Endometrium (tissue), 2 donors: ENCODE data around the gene CIT.
"Not testable (repeated sequence)": the region's sequence is repeated elsewhere in the genome, so short reads cannot be mapped to it uniquely, and the experiment has no call there.

Source experiments
- FAIRE-seq: peaks from 2 replicates; lab custom pipeline; 2012; peaks lifted over from hg19 to GRCh38; lab: Jason Lieb, UNC
- donor health status: control.
- donor health status: control.

The CIT gene

DNA sequence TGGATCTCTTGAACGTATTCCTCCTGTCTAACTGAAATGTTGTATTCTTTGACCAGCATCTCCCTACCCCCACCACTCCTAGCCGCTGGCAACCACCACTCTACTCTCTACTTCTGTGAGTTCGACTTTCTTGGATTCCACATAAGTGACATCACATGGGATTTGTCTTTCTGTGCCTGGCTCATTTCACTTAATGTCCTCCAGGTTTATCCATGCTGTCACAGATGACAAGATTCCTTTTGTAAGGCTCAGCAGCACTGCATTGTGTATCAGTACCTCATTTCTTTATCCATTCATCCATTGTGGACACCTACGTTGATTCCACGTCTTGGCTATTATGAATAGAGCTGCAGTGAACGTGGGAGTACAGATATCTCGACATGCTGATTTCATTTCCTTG, 198.7 kb downstream of the CIT start:
- no peak for FAIRE-seq

DNA sequence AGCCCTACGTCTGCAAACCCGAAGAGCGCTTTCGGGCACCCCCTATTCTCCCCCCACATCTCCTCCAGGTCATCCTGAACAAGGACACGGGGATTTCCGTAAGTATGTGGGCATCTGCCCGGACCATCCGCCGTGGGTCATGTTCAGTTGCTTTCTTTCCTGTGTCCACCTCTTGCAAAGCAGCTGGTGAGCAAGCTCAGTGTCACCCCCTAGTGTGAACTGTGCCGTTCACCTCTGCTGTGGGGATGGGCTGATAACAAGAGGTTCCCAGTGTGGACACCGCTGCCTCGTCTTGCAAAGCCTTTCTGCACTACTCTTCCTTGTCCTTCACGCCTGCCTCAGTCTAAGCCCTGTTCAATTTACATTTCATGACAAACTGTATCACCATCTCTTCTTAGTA, 200.5 kb downstream of the CIT start:
- FAIRE-seq = no peak

DNA sequence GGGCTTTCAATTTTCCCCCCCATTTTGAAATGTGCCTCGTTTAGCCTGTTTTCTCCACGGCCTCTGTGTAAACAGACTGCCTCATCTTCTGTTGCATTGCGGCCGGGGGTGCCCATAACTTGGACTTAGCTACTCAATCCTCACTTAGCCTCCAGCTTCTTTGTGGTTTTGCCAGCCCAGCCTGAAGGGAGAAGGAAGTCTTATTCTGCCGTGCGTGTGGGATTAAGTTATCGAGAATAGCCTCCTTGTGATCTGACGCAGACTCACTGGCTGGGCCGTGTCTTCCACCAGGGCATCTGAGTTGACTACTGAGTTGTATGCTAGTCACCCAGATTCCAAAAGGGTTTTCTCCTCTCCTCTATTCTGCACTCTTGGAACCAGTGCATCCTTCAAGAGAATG, 201.1 kb downstream of the CIT start:
- FAIRE-seq = no peak

DNA sequence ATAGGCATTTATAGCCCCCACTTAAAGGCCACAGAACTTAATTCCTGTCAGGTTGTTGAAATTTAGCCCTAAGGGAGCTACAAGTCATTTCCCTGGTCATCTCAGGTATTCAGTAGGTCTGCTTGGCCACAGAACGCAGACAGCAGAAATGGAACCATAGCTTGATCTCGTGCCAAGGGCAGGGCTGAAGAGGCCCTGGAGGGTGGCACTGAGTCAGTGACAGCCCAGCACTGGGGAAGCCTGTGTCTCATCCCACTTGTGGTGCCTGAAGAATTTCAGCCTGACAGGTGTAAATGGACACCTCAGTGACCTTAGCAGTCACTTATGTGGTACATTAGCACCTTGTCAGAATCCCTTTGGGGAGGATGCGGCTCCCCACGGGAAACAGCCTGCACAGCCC, 202.6 kb downstream of the CIT start:
- FAIRE-seq = no peak

DNA sequence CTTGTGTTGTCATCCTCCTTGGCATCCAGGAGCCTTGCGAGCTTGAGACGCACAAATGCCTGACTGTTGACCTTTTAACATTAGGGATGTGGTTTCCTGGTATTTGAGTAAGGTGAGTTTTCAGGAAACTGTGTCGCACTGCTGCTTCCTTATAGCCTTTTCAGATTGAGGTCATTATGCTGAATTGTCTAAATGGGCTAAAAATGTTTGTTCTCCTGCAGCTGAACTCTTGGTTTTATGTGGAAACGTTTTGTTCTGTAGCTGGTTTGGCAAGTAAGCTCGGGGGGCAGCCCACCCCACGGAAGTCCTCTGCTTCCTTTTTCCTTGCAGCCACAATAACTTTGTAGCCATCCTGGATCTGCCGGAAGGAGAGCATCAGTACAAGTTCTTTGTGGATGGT, 203.5 kb downstream of the CIT start:
- no peak for FAIRE-seq

DNA sequence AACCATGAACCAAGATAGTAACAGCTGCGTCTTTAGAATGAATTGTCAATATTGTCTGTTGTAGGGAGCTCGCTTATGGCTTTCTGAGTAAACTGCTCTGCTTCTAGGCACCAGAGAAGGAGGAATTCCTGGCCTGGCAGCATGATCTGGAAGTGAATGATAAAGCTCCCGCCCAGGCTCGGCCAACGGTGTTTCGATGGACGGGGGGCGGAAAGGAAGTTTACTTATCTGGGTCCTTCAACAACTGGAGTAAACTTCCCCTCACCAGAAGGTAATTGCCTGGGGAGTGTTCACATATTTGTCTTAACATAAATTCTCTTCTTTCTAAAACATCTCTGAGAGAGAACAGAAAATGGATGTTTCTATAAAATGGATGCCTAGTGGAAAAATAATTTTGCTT, 204.9 kb downstream of the CIT start:
- no peak for FAIRE-seq

DNA sequence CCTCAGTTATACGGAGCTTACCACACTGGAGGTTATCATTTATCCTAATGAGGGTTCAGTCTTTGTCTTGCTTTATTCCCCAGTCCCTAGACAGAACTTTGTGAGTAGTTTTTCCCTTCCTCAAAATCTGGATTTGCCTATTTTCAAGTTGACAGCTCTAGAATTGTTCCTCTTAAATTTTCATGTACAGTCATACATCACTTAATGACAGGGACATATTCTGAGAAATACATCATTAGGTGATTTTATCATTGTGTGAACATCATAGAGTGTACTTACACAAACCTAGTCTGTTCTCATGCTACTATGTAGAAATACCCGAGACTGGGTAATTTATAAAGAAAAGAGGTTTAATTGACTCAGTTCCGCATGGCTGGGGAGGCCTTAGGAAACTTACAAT, 206.1 kb downstream of the CIT start:
- FAIRE-seq = no peak

DNA sequence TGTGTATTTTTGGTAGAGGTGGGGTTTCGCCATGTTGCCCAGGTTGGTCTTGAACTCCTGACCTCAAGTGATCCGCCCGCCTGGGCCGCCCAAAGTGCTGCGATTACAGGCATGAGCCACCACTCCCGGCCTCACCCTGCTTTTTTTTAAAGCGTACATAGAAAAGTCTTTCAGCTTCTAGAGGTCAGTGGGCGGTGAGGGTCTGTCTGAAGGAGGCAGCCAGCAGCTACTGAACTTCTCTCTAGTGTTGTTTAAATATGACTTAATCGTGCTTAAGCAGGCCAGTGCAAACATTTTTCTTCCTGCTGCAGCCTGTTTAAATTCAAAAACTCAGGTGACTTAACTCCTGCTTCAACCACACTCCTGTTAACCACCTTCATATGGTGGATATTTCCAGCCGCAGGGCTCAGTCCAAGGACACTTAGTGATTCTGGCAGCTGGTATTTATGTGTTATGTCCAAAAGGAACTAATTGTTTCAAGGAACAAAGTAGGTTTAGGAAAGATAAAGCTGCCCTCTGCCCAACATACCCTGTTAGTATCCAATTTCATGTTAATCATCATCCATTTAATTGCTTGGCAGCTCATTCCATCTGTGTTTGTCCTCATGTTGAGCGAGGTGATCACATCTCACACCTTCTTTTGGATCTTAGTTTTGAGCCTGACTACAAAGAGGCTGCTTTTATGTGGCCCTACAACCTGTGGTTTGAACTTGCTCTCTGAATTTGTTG, 207.2 kb downstream of the CIT start:
- no peak for FAIRE-seq

DNA sequence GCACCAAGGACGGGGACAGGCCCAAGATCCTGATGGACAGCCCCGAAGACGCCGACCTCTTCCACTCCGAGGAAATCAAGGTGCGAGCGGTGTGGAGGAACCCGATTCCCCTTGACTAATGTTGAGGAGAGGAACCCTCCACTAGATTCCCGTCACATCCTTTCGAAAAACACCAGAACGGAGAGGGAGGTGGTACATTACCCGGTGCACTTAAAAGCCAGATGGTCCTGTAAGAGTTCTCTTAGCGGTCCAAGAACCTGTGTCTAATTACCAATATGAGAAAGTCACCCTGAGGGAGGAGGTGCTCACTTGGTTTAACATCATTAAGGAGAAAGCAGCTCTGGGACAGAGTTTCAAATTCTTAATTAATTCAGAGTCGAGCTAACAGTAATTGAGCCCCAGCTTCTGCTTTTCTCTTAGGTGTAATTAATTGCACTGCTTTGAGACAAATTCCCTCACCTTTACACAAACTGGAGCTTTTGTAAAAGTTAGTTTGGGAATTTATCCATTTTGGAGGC, 208.7 kb downstream of the CIT start:
- FAIRE-seq = no peak

DNA sequence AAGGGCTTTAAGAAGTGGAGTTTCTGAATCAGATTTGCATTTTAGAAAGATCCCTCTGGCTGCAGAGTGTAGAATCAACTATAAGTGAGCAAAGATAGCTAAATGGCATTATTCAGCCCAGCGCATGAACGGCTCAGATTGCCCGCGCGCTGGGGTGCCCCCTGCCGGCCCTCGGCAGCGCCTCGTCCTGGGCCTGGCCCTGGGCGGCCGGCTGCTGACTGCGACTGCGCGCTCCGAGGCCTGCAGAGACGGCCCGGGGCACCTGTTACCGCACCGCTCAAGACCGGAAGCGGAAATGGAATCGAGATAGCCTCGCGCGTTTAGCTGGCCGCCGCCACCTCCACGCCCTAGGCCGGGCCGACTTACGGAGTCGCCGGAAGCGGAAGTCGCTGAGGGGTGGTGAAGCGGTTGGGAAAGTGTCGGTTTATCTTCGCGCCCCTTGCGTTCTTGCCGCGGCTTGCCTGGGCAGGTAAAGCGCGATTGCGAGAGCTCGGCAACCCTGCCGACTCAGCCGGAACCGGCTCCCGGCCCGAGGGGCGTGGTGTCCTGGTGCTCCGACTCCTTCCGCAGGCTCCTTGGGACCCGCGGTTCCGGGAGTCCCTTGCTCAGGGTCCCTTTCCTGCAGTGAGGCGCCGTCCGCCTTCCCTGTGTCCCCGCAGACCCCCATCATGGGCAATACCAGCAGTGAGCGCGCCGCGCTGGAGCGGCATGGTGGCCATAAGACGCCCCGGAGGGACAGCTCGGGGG, 209.4 kb downstream of the CIT start, which contains the start of gene PRKAB1:
Gene PRKAB1 (plus strand): TSS at position 557 of the 747 bp plus-strand sequence. CDS start 112 bp downstream, at position 669.
- no peak for FAIRE-seq

DNA sequence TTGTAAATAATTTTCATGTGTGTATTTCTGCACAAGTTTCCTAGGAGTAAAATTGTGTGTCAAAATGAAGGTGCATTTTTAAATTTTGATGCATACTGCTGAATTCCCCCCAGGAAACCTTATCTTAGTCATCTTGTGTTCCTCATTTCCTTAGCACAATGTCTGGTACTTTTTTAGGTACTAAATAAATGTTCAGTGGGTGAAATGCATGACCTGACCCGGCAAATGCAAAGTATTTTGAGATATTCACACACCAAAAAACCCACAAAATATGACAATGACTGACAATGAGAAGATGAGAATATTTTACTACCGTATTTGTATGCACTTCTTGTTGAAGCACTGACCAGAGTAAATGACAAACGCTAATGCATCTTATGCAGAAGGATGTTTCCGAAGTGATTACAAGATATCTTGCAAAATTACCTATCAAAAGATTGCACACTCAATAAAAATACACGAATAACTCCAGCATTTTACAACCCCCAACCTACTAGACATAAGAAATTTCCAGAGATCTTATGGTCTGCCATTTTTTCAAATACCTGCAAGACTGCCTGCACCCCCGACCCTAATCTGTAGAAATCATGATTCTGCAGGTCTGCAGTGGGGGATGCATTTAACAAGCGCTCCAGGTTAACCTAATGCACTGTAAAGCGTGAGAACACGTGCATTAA, 210.1 kb downstream of the CIT start:
- FAIRE-seq = no peak

DNA sequence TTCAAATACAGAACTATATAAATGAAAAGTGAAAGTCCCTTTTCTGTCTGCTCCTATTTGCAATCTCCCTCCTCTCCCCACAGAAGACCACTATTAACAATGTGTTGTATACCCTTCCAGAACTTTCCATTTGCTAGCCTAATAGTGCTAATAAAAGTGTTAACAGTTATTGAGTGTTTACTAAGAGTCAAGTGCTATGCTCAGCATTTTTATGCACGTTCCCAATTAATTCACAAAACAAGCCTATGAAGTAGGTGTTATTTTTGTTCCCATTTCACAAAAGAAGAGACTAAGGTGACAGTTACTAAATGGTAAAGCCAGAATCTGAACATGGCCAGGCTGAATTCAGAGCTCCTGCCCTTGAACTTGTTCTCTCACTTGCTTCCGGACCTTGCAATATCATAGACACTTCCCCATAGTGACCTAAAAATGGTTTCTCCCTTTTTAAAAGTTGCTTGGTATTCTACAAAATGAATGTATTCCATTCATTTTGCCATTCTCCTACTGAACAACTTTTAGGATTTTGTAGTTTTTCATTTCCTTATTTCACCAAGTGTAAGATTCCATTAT, 210.8 kb downstream of the CIT start:
- no peak for FAIRE-seq

DNA sequence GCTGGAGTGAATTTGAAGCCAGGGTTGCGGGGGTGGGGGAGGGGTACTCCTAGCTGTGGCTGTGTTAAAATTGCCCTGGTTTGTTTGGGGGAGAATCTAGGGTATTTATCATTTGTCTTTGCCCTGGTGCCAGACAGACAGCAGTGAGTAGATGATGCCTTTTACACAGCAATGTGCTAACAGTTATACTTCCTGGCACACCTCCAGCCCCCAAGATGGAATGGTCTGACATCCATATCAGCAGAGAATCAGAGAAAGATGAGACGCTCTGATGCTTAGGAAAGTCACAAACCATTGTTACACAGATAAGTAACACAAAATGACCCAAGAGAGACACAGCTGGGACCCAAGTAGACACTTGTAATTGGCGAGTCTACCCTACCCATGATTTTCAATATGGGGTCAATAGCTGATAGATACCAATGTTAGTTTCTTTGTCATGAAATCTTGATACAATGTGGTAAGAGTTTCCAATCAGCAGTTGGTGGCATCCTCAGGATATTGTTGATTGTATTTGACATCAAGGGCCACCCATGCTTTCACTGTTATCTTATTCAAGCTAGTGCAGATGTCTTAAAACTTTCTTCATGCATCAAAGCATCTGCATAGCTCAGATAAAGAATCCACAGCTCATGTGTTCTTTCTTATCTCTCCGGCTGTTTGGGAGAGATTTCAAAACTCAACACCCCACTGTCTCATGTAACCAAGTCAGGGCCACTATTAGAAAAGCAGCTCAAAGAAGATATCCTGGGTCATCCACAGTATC, 211.8 kb downstream of the CIT start:
- no peak for FAIRE-seq

DNA sequence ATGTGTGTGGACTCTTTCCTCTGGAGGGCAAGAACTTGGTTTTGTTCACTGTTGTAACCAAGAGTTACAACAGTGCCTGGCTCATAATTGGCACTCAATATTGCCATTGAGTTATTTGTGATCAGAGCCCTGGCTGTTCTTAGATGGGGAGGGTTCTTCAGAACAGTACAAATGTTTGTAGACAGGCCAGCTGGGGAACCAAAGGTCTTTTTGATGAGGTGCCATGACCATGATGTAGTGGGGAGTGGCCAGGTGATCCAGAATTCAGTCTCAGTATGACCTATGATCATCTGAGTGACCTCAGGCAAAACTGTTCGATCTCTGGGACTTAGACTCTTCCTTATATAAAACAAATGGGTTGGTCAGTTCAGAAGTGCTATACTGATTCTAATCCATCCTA, 212.5 kb downstream of the CIT start:
- no peak for FAIRE-seq

DNA sequence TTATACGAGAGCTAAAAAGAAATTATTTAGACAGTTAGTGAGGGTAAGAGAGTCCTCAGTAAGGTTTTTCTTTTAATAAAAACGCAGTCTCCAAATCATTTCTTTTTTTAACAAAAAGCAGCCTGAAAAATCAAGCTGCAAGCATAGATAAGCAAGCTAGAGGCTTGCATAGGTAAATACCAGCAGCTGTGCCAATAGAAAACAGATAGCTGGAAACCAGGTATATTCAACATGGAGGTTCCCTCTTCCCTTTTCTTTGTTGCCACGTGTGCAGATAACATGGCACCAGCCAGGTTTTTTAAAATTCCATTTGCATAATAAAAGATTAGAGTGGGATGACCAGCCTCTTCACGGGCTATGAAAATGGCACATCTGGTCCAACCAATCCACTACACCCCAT, 215.2 kb downstream of the CIT start:
- no peak for FAIRE-seq

DNA sequence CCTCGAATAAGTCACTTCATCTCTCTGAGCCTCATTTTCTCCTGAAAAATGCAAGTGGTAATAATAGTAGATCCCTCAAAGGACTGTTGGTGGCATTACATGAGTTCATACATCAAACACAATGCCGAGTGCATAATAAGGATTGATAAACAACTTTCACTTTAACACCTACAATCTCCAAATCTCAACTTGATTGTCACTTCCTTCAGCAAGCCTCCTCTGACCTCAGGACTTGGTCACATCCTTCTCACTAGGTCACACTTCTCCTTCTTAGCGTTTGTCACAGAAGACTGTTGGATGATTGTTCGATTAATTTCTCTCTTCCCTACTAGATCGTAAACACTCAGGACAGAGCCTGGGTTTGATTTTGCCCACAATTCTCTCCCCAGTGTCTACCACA, 217.0 kb downstream of the CIT start:
- FAIRE-seq = no peak

DNA sequence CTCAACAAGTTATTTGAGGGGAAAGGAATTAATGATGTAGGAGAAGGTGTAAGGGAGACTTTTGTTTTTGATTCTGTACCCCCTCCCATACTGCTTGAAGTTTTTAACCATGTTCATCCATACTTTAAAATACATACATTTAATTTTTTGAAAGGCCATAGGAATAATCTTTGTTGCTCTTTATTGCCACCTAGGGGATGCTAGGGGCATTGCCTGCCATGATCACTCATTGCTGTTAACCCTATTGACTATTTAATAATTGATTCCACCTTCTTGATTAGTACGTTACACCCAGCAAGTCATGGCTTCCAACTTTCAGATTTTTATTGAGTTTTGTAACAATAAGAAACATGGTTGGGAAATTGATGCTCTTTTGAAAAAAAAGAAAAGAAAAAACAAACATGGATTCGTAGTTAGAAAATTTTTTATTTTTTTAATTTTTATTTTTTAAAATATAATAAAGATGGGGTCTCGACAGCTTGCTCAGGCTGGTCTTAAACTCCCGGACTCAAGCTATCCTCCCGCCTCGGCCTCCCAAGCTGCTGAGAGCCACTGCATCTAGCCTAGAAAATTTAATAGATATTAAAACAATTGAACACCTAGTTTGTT, 217.7 kb downstream of the CIT start:
- no peak for FAIRE-seq

DNA sequence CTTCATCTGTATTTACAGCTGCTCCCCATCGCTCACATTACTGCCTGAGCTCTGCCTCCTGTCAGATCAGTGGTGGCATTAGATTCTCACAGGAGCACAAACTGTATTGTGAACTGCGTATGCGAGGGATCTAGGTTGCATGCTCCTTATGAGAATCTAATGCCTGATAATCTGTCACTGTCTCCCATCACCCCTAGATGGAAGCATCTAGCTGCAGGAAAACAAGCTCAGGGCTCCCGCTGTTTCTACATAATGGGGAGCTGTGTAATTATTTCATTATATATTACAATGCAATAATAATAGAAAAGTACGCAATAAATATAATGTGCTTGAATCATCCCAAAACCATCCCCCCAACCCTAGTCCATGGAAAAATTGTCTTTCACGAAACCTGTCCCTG, 219.0 kb downstream of the CIT start:
- FAIRE-seq = not testable (repeated sequence)

DNA sequence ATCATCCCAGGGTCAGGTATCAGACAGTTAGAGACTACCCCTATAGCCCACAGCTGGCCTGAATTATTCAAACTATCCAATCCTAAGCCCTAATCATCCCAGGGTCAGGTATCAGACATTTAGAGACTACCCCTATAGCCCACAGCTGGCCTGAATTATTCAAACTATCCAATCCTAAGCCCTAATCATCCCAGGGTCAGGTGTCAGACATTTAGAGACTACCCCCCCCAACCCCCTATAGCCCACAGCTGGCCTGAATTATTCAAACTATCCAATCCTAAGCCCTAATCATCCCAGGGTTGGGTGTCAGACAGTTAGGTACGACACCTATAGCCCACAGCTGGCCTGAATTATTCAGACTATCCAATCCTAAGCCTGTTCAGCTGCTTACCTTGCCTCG, 220.1 kb downstream of the CIT start:
- not testable (repeated sequence) for FAIRE-seq

DNA sequence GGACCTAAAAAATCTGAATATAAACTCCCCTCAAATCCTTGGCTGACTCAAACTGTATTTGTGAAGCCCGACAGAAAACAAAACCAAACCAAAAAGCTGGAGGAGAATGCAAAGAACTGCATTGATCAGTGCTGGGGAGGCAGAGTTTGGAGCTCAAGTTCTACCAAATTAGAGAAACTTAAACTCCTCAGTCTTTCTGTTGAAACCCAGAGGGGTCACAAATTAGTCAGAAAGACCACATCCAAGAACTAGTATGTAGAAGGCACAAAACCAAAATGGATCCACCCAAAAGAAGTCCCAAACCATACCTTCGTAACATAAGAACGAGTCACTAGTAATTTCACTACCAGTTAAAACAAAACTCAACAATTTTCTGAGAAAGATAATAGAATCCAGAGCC, 224.5 kb downstream of the CIT start:
- FAIRE-seq = no peak

DNA sequence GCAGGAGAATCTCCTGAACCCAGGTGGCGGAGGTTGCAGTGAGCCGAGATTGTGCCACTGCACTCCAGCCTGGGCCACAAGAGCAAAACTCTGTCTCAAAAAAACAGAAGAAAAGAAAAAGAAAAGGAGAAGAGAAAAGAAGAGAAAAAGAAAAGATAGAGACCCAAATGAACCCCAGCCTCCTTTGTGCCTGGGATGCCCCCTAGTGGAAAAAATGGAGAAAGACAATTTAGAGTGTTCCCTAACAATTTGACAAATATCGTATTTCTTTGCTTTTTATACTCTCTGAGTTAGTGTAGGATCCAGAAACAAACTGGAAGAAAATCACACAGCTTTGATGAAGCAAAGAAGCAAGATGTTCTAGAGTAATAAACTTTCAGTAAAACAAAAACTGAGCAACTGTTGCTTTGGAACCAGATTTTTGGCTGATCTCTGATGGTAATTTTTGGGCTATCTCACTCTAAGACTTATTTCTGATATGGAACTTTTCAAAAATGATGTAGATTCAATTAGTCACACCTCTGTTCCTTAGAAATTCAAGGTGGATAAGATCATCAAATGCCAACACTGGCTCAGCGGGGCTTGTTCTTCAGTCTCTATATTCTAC, 227.8 kb downstream of the CIT start:
- FAIRE-seq = no peak
